Activated CD4-positive, alpha-beta T cell treated with anti-CD3 and anti-CD28 coated beads for 48 hours (primary cell): Measurements from ENCODE around the gene AHCY.
"Not testable (repeated sequence)": the region's sequence is repeated elsewhere in the genome, so short reads cannot be mapped to it uniquely, and the experiment has no call there.

Experiments used
- DNase-seq: peaks from one replicate; pipeline ENCODE4 v3.0.0-alpha.2; 2020

AHCY gene

DNA sequence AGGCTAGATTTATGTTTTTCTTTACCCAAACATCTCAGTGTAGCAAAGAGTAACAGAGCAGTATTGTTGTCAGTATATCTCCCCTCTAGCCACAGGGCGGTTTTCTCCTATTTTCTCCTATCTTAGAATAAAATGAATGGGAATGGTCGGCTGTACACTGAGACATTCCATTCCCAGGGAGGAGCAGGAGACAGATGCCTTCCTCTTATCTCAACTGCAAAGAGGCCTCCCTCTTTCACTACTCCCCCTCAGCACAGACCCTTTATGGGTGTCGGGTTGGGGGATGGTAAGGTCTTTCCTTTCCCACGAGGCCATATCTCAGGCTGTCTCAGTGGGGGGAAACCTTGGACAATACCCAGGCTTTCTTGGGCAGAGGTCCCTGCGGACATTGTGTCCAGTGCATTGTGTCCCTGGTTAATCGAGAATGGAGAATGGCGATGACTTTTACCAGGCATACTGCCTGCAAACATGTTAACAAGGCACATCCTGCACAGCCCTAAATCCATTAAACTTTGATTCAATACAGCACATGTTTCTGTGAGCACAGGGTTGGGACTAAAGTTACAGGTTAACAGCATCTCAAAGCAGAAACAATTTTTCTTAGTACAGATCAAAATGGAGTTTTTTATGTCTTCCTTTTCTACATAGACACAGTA, 50.6 kb downstream of the AHCY start:
- not testable (repeated sequence) for DNase-seq

DNA sequence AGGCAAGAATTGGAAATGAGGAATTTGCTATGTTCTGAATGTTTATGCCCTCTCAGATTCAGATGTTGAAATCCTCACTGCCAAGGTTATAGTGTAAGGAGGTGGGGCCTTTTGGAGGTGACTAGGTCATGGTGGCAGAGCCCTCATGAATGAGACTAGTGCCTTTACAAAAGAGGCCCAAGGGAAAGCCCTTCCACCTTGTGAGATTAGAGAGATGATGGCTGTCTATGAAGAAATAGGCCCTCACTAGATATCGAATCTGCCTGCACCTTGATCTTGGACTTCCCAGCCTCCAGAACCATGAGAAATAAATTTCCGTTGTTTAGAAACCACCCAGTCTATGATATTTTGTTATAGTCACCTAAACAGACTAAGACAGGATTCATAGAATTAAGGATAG, 51.5 kb downstream of the AHCY start:
- no peak for DNase-seq

DNA sequence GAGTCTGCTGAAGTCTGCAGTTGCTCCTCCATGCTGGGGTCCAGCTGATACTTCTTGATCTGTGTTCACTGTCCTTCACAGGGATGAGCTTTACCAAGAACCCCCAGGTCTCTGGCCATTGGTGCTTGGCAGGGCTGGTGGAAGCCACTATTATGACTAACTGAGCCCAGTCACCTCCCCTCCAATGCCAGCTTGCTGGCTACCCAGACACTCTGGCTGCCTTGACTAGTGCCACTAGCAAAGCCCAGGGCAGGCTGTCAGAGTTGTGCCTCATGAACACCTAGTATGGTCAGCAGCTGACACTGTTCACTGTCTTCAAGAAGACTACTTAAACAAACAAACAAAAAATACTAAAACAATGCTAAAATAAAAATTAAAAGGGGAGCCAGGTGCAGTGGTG, 53.1 kb downstream of the AHCY start:
- DNase-seq, result no peak

DNA sequence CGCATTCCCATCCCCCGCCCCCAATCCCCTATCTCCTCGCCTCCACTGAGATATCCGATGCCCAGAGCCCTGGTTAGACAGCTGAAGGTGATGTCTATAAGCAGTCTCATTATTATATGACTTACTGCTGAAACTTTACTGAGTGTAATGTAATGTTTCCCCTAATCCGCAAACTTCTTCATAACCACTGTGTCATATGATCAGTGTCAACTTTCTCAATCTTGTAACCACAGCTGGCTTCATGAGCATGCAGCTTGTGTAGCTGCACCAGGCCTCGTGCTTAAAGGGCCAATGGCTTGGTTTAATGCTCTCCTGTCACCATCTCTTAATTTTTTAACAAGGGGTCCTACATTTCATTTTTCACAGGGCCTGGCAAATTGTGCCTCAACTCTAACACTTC, 53.9 kb downstream of the AHCY start:
- peak; percentile 28 for DNase-seq

DNA sequence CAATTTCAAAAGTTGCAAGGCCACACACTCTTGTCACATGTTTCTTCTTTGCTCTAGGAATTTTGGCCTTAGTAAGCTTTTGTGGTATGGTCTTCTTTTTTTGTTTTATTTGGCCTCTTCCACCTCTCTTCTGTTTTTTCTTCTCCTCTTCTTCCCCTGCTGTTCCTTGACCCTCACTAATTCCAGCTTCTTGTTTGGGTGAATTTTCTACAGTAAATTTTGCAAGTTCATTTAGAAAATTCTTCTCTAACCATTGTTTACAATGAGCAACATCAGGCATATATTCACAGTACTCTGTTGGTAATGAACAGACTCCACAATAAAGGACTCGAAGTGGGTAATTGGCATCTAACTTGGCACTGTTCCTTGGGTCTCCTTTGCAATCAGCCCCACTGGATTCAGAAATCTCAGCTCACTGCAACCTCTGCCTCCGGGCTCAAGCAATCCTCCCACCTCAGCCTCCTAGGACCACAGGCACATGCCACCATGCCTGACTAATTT, 57.0 kb downstream of the AHCY start:
- no peak for DNase-seq

DNA sequence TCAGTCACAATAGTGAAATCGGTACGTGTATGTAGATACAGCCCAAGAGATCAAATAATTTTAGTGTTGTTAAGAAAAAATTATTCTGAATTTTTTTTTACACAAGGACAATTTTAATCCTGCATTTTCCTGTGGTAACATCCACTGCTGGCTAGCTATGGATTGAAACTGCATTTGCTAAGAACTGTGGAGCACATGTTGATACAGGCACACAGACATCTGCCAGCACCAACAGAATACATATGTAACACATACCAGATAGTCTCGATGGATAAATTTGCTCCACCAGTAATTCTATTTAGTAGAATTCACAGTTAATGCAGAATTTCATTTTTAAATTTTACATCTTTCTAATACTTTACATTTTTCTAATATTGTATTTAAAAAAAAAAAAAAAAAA, 59.8 kb downstream of the AHCY start:
- no peak for DNase-seq

DNA sequence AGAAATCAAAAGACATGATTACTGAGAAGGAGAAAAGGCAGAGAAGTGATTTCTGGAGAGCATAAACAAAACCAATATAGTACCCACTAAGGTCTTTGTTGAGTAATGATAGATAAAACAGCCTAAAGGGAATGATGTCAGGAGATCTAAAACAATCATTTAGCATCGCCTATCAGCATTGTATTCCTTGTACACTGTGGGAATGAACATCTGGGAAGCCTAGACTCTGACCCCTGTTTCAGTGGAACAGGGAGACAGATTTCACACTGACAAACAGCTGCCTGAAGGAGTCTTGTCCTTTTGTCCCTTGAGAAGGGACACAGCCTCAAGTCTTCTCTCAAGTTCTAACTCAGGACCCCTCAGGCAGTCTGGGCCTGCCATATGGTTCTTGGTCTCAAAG, 60.3 kb downstream of the AHCY start:
- DNase-seq, result no peak

DNA sequence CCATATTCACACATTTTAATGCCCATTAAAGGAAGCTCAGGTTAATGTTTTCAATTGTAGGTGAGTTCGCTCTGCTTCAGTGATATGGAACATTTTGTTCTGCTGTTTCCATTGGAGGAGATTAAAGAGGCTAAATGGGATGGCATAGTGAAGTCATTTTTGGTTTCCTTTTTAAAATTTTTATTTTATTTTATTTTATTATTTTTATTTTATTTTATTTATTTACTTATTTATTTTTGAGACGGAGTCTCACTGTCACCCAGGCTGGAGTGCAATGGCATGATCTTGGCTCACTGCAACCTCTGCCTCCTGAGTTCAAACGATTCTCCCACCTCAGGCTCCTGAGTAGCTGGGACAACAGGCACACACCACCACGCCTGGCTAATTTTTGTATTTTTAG, 61.1 kb downstream of the AHCY start:
- not testable (repeated sequence) for DNase-seq

DNA sequence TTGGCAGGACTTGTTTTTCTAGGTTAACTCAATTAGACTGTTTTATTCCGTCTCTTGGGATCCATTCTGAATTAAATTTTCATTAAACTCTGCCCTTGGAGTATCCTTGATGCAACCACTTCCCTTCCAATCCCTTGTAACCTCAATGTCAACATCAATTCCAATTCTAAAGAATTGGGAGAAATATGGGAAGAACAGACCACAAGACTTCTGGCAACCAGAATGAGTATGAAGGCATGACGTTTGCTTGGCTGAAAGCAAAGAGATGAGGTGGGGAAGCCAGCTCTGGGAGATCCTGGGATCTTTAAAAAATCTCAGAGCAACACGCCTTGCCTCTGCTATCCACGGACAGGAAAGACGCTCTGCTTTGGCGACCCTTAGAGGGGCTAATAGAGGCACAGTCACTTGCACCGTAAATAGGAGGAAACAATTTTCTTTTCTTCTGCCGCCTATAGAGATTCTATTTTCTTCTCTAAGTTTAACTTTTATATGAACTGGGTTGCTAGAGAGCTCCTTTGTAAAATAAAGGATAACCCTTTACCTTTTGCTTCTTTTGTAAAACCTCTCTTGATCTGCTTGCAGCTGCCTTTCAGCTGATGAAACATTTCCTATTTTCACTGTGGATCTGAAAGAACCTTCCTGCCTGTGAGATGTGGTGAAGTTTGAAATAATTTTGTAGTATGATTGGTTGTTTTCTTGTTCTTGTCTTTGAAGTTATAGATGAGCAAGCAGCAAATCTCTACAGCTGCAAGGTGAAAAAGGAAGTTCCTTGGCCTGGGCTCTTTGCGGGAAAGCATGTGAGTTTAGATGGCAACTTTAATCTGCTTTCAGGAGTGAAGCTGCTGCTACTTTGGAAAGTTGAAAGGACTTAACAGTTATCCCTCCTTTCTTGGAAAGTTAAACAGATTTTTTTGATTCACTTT, 62.2 kb downstream of the AHCY start, which contains the start of gene ASIP:
Gene ASIP, plus strand, starts transcription at position 731 of the 923 bp plus-strand sequence. CDS start 18,952 bp downstream, outside the sequence.
- peak; percentile 11 for DNase-seq

DNA sequence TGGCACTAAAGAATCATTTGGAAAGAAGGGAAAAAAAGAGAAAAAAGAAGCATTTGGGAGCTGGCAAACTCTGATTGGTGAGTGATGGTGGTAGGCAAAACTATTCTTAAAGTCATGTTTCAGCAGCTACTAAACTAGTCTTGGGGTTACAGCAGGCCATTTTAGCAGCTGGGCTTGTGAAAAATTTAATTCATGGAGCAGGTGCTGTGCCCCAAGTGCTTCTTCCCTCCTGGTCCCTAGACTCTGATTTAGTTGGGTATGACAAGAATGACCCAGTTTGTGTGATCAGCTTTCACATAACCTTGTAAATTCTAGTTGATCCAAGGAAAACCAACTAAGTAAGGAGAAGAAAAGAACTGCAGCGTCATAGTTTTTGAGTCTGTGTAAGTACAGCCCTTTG, 63.0 kb downstream of the AHCY start:
- DNase-seq, result no peak

DNA sequence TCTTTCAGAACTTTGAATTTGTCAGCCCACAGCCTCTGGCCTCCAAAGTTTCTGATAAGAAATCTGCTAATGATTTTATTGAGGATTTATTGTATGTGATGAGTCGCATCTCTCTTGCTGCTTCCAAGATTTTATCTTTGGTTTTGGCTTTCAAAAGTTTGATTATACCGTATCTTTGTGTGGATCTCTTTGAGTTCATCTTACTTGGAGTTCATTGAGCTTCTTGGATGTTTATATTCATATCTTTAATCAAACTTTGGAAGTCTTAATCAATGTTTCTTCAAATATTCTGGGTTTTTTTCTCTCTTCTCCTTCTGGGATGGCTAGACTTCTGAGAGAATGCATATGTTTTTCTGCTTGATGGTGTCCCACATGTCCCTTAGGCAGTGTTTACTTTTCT, 65.2 kb downstream of the AHCY start:
- no peak for DNase-seq

DNA sequence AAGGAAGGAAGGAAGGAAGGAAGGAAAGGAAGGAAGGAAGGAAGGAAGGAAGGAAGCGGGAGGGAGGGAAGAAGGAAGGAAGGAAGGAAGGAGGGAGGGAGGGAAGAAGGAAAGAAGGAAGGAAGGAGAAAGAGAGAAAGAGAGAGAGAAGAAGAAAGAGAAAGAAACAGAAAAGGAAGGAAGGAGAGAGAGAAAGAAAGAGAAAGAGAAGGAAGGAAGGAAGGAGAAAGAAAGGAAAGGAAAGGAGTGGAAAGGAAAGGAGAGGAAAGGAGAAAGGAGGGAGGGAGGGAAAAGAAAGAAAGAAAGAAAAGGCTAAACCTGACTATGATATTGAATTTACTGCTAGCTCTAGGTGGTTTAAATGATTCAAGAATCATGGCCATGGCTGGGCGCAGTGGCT, 67.3 kb downstream of the AHCY start:
- DNase-seq, result no peak

DNA sequence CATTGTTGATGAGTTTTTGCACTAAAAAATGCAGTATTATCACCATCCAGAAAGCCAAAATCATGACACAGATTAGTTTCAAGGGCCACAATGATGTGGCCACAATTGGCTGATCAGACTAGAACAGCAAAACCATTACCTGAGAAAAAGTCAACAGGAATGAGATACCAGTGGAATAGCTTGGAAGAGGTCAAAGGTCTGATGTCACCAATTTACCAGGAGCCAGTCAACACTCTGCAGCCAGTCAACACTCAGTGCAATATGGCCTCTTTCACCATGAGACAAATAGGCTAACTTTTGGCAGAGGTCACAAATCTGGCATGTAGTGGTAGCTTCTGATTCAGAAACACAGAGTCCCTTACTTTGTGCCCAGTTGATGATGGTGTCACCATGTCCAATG, 69.5 kb downstream of the AHCY start:
- DNase-seq, result no peak

DNA sequence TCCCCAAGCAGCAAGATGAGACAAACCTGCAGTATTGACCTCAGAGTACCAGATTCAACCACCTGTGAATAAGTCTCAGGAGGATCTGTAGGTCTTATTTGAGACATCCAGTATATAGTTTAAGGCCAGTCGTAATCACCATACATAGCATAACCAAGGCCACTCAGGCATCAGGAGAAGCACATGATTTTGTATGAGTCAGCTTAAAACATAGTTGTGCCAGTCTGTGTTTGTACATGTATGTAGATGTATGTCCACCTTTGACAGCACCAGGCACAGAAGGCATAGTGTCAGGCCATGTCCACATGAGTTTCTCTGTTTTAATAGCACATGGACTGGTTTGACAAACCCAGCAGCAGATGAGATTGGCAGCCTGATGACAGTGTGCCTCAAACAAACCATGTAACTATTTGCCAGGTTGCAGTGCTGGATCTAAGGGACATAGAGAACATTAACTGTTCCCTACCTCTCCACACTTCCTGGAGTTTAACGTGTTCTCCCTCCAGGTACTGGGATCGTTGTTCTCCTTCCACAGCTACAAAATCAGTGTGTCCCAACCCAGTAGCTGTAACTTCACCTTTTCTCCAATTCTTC, 70.6 kb downstream of the AHCY start:
- DNase-seq, result no peak

DNA sequence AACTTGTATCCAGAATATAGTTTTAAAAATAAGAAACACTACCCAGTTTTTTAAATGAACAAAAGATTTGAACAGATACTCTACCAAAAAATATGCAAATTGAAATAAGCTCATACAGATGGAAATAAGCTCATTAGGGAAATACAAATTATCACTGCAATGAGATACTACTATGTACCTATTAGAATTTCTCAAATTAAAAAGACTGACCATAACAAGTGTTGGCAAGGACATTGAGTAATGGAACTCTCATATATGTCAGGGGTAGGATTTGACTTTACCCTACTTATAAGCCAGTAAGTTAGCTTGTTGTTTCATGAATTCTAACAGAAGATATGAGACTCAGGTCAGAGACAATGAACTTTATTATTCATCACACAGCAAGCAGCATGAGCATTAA, 71.5 kb downstream of the AHCY start:
- DNase-seq, result no peak
